GM11168 (cell line): ENCODE results near the gene ILK.

Source experiments
- in situ Hi-C: fragments of 300-500 bp; cut with MboI; formaldehyde crosslinking; loops from one replicate; pipeline ENCODE4 v1.12.0; 2022; ENCODE audit warnings: low sequenced_read_pairs; ENCODE audit not compliant: unreplicated experiment

Gene ILK

GRCh38 chr11:6603287-6604080 lies at the start of gene ILK, which contains the start of gene RRP8:
Gene ILK, plus strand, starts transcription at chr11:6603774. Its CDS starts 498 bp downstream, at chr11:6604272.
Gene RRP8, minus strand, starts transcription at chr11:6603616. Its CDS starts 114 bp downstream, at chr11:6603502.
- in situ Hi-C loops, result no loop called here

DNA sequence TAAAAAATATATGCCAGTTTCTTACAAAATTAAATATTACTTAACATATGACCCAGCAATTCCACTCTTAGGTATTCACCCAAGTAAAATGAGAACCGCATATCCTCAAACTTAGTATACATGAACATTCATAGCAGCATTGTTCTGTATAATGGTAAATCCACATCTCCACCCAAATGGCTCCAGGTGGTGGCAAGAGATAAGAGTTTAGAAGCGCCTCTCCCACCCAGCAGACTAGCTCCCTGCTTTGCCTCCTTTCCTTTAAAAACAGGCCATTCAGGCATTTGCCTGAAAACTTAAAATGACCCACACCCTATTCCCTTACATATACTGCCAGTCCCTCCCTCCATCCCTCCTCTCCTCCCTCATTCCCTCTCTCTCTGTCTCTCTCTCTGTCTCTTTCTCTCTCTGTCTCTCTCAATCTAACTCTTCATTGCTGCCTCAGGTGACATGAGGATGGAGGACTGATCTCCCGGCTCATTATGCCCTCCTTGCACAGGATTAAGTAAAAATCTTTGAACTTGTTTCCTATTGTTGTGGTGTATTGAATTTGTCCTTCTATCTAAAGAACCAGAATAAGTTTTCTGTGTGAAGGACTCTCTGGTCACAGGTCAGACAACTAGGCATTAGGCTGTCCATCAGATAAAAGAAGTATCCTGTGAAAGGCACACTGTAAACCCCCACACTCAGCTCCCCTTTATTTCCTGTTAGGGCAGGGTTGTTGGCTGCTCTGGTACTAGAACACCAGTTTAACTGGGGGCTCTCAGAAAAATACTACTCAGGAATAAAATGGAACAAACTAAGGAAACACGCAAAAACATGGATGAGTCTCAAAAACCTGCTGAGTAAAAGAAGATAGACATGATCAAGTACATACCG lies 48.5 kb upstream of the ILK start:
- in situ Hi-C loops, result no loop called here

- in situ Hi-C loops, result no loop called here
Observed at GRCh38 chr11:6556139-6556949, 47.2 kb upstream of the ILK start.

- in situ Hi-C loops, result no loop called here
Observed at GRCh38 chr11:6557063-6557462, 46.5 kb upstream of the ILK start.

GRCh38 chr11:6557761-6558674 lies 45.6 kb upstream of the ILK start:
- in situ Hi-C loops, result no loop called here

GRCh38 chr11:6559369-6559768 lies 44.2 kb upstream of the ILK start:
- in situ Hi-C loops, result no loop called here

- in situ Hi-C loops, result no loop called here
Observed at GRCh38 chr11:6561288-6561687, 42.3 kb upstream of the ILK start.

GRCh38 chr11:6563121-6563619 lies 40.4 kb upstream of the ILK start:
- in situ Hi-C loops, result no loop called here

GRCh38 chr11:6563667-6564066 lies 39.9 kb upstream of the ILK start:
- in situ Hi-C loops, result no loop called here

- in situ Hi-C loops, result no loop called here
Observed at GRCh38 chr11:6565325-6565724, 38.2 kb upstream of the ILK start.

DNA sequence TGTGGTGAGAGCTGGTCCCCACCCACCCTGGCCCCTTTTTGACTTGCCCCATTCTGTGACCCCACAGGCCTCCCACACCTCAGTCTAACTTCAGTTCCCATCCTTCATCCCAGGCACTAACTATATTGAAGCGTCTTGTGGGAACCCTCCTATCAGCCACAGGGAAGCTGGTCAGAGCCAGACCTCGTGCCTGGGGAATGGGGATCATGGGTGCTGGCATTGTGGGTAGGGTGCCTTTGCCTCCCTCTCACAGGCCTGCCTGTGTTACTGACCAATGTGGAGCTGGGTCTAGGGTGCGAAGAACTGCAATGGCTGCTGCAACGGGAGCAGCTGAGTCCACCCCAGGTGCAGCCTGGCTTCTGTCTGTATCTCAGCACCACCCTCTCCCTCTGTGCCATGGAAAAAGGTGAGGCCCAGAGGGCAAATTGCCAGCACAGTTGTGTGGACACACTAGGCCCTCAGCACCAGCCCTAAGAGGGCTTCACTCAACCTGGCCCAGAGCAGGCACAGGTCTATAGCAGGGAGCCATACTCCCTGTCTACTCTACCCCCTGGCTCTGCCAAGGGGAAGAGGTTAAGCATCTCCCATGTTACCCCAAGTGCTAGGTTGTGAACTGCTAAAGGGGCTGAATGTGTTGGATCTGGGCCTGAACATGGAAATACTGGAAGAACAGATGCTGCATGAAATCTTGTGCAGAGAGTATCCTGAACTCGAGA lies 37.4 kb upstream of the ILK start:
- in situ Hi-C loops, result no loop called here

DNA sequence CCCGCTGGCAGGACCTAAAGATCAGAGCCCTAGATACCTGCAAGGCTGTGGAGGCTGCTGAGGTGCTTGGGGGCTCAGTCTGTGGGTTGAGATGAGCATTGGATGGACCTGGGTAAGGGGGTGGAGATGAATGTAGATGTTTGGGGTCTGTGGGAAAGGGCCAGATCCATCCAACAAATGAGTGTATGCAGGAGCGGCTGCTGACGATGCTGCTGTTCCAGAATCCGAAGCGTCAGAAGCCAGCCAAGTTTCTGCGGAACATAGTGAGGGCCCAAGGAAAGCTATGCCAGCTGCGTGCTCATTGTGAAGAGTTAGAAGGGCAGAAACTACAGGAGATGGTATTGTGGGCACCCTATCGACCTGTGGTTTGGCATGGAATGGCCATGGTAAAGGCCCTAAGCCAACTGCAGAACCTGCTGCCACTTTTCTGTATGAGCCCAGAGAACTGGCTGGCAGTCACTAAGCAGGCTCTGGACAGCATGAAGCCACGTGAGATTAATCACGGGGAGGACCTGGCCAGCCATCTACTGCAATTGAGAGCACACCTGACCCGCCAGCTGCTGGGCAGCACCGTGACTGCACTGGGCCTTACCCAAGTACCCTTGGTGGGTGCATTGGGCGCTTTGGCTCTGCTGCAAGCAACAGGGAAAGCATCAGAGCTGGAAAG lies 36.7 kb upstream of the ILK start:
- in situ Hi-C loops, result no loop called here

- in situ Hi-C loops, result no loop called here
Observed at GRCh38 chr11:6567371-6567745, 36.2 kb upstream of the ILK start.

DNA sequence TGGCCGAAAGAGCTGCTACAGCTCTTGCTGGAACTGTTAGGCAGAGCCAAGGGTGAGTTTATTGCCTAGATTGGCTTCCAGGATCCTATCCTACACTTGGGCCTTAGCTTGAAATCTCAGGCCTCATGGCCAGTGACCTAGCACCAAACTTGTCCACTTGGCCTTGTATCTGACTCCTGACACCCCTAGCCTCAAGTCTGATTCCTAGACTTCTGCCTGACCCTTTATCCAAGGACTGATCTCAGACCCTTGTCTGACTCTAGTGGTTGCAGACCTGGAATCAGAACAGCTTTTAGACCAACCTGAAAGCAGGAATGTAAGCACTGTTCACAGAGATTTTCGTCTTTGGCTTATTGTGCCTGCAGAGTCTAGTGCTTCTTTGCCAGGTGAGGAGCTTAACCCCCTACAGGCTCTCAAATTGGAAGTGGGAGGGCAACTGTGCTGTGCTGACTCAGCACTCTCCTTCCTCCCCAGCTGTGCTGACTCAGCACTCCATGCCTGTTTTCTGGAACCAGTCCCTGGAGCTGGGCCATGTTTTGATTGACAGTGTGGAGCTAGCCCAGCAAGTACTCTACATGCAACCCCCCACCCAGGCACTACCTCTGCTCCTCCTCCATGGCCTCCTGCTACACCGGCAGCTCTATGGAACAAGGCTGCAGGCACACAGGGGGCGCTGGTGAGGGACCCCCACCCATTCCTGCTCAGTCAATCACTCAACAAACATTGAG lies 35.2 kb upstream of the ILK start:
- in situ Hi-C loops, result no loop called here

DNA sequence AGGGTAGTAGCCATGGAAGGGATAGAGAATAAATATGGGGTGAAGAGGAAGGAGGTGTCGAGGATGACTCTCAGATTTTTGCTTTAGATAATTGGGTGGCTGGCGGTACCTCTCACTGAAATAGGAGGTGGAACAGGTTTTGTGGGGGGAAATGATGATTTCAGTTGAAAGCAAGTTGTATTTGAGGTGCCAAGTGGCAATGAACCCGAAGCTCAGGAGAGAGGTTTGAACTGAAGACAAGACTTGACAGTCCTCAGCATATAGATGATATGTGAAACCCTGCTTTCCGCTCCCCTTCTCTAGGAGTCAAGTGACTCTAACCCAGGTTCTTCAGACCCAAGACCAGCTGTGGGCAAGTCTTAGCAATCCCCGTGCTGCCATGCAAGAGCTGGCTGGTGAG lies 33.9 kb upstream of the ILK start:
- in situ Hi-C loops, result no loop called here

- in situ Hi-C loops, result no loop called here
Observed at GRCh38 chr11:6570691-6571427, 32.7 kb upstream of the ILK start.
